Left hindlimb (tissue), 1 donor: Measurements from ENCODE around the gene GRM5.
A peak's percentile ranks its signal among the peaks of the same experiment; 100 is the strongest.
"Not testable (repeated sequence)": the region's sequence is repeated elsewhere in the genome, so short reads cannot be mapped to it uniquely, and the experiment has no call there.

Experiments
- DNase-seq: peaks from one replicate; pipeline ENCODE4 v3.0.0-alpha.2; 2018

GRM5 gene

GRCh38 chr11:88482871-88483301, 582.9 kb downstream of the GRM5 start:
- DNase-seq = no peak

- peak; percentile 53 for DNase-seq
Observed at GRCh38 chr11:88480223-88480622, 585.6 kb downstream of the GRM5 start.

- no peak for DNase-seq
Observed at GRCh38 chr11:88478136-88478815, 587.5 kb downstream of the GRM5 start.

DNA sequence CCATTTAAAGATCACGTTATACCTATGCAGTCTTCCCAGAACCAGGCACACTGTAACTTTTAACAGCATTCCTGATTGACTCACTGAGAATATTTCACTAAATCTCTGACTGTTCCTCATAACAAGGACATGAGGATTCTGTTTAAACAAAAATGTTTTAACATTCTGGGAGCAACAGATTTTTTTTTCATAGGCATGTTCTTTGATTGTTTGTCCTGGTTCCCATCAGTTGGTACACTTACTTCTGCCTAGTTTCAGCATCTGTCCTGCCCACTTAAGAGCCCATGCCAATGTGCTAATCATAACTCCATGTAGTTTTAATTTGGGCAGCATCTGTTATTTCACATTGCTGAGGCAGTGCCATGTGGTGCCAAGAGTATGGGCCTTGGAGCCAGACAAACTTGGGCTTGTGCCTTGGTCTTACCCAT, 589.8 kb downstream of the GRM5 start:
- DNase-seq = no peak

GRCh38 chr11:88474655-88475054, 591.1 kb downstream of the GRM5 start:
- no peak for DNase-seq

DNA sequence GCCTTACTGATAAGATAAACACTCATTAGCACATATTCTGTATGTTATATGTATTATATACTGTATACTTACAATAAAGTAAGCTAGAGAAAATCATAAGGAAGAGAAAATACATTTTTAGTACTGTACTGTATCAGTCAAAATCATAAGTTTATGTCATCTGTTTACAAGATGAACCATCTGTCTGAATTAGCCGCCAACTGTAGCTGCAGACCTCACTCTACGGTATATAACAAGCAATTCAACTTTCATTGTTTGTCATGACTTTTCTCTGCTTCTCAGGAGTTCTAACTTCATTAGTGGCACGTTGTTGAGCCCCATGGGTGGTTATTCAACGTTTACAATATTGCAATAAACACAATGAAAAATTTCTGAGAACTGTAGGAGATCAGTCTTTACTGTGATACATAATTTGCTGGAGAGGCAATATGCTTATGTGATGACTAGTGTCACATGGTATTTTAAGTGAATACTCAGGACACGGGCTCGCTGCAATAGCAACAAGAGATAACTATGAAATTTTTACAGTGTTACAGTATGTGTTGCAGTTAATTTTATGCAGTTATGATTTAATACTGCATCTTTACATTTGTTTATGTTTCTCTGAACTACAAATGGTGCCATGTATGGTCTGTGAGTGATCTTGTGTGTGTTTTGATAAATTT, 596.1 kb downstream of the GRM5 start:
- no peak for DNase-seq

DNA sequence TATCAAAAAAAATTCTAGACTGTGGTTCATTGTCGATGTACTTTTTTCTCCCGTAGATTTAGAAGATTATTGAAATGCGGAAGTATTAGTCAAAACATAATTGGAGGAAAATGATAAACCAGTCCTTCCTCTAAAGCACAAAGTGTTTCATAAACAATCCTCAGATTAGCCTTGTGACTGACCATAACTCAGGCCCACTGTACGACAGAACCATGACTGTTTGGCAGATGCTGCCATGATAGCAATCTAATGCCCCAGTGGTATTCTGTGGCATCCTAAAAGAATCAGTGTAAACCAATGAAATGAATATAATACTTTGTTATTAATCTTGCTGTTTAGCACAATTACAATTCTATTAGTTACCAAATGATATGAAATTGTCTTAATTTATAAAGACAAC, 601.3 kb downstream of the GRM5 start:
- no peak for DNase-seq

DNA sequence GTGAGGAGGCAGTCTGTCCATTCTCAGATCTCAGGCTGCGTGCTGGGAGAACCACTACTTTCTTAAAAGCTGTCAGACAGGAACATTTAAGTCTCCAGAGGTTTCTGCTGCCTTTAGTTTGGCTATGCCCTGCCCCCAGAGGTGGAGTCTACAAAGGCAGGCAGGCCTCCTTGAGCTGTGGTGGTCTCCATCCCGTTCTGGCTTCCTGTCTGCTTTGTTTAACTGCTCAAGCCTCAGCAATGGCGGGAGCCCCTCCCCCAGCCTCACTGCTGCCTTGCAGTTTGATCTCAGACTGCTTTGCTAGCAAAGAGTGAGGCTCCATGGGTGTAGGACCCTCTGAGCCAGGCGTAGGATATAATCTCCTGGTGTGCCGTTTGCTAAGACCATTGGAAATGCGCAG, 602.5 kb downstream of the GRM5 start:
- not testable (repeated sequence) for DNase-seq

DNA sequence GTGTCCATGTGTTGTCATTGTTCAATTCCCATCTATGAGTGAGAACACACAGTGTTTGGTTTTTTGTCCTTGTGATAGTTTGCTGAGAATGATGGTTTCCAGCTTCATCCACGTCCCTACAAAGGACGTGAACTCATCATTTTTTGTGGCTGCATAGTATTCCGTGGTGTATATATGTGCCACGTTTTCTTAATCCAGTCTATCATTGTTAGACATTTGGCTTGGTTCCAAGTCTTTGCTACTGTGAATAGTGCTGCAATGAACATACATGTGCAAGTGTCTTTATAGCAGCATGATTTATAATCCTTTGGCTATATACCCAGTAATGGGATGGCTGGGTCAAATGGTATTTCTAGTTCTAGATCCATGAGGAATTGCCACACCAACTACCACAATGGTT, 607.7 kb downstream of the GRM5 start:
- not testable (repeated sequence) for DNase-seq

- no peak for DNase-seq
Observed at GRCh38 chr11:88455974-88456373, 609.8 kb downstream of the GRM5 start.

DNA sequence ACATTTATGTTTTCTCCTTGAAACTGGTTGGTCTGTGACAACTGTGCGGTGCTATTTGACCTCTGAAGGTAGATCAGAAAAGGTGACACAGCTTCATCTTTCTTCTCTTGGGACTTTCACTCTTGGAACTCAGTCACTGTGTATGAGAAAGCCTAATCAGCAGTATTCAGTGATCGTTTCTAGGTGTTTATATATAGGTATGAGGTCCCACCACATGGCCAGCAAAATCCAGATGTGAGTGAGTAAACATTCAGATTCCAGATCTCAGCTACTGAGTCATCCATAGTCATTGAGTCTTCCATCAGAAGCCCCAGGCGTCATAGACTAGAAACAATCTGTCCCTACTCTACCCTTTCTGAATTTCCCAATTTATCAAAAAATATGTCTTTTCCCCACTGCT, 610.9 kb downstream of the GRM5 start:
- DNase-seq = no peak
